Stimulated activated CD8-positive, alpha-beta memory T cell treated with anti-CD3 and anti-CD28 coated beads, Interleukin-7, amount 100 ng/mL, for 1 hour (primary cell): ENCODE measurements around the gene GNA12.
"Not testable (repeated sequence)": the region's sequence is repeated elsewhere in the genome, so short reads cannot be mapped to it uniquely, and the experiment has no call there.

Source experiments
- DNase-seq, 2 donors: peaks; one replicate each; pipeline ENCODE4 v3.0.0-alpha.2; 2020; ENCODE audit warnings: low read depth in 2 of 2

Gene GNA12

GRCh38 chr7:2754912-2755311, 89.2 kb downstream of the GNA12 start:
- DNase-seq: no peak

- DNase-seq: no peak
Measured at GRCh38 chr7:2754086-2754485, 90.0 kb downstream of the GNA12 start.

GRCh38 chr7:2753148-2753547, 91.0 kb downstream of the GNA12 start:
- DNase-seq: no peak

- DNase-seq: no peak
Measured at GRCh38 chr7:2751086-2751485, 93.0 kb downstream of the GNA12 start.

GRCh38 chr7:2750004-2750407, 94.1 kb downstream of the GNA12 start:
- DNase-seq: no peak

GRCh38 chr7:2748684-2749083, 95.4 kb downstream of the GNA12 start:
- not testable (repeated sequence) for DNase-seq

- not testable (repeated sequence) for DNase-seq
Measured at GRCh38 chr7:2743523-2744185, 100.5 kb downstream of the GNA12 start.

GRCh38 chr7:2738766-2739549, 105.2 kb downstream of the GNA12 start:
- no peak for DNase-seq

GRCh38 chr7:2737771-2738540, 106.2 kb downstream of the GNA12 start:
- no peak for DNase-seq

GRCh38 chr7:2737005-2737743, 106.9 kb downstream of the GNA12 start:
- not testable (repeated sequence) for DNase-seq

- no peak for DNase-seq
Measured at GRCh38 chr7:2736411-2736914, 107.6 kb downstream of the GNA12 start.

- DNase-seq: no peak
Measured at GRCh38 chr7:2735744-2736143, 108.4 kb downstream of the GNA12 start.

GRCh38 chr7:2734751-2735571, 109.1 kb downstream of the GNA12 start:
- no peak for DNase-seq

GRCh38 chr7:2734084-2734686, 109.9 kb downstream of the GNA12 start:
- DNase-seq: no peak

GRCh38 chr7:2732959-2733584, 111.0 kb downstream of the GNA12 start:
- DNase-seq: no peak

- no peak for DNase-seq
Measured at GRCh38 chr7:2732388-2732787, 111.7 kb downstream of the GNA12 start.

GRCh38 chr7:2730846-2731770, 113.0 kb downstream of the GNA12 start:
- DNase-seq: no peak

GRCh38 chr7:2729893-2730716, 114.0 kb downstream of the GNA12 start:
- no peak for DNase-seq
